ENCODE data around the gene PDE4D. TPM values are rescaled to one million over a fixed set of nuclear protein-coding genes. Genes with fewer than 3 reads are reported as not detected.

PDE4D gene
- total RNA-seq, 1 donor from 2014 or later, result 7.6 TPM

GRCh38 chr5:59041355-59041754, 852.2 kb downstream of the PDE4D start:
- Mint-ChIP-seq H3K36me3 (ENCODE audit: insufficient read depth) (no peaks in the 10 kb centered on the region), H3K9me3 (ENCODE audit: low read depth) (no peaks in the 10 kb centered on the region), H3K27me3 (peaks cover 29% of the 10 kb centered on the region), H3K4me1 (ENCODE audit: low read depth) (peaks cover 15% of the 10 kb centered on the region), H3K27ac (no peak overlapping the region), H3K4me3 (ENCODE audit: low read depth) (no peak overlapping the region)
- no peak for DNase-seq (ENCODE audit: low spot score, unreplicated experiment)
- no peak for TF ChIP-seq CTCF (IDR thresholded peaks at IDR 0.05; ENCODE audit: unreplicated experiment)

GRCh38 chr5:59040804-59041201, 852.7 kb downstream of the PDE4D start:
- TF ChIP-seq CTCF (IDR thresholded peaks at IDR 0.05; ENCODE audit: unreplicated experiment), result no peak
- H3K27me3 Mint-ChIP-seq, result peaks cover 29% of the 10 kb centered on the region
- DNase-seq (ENCODE audit: low spot score, unreplicated experiment), result no peak
- peaks cover 15% of the 10 kb centered on the region for H3K4me1 Mint-ChIP-seq (ENCODE audit: low read depth)
- H3K4me3 Mint-ChIP-seq (ENCODE audit: low read depth), result peak overlapping the region; percentile 89
- H3K27ac Mint-ChIP-seq, result no peak overlapping the region
- H3K9me3 Mint-ChIP-seq (ENCODE audit: low read depth), result no peaks in the 10 kb centered on the region
- no peaks in the 10 kb centered on the region for H3K36me3 Mint-ChIP-seq (ENCODE audit: insufficient read depth)

GRCh38 chr5:59040024-59040803, 853.3 kb downstream of the PDE4D start:
- no peak overlapping the region for H3K27ac Mint-ChIP-seq
- no peaks in the 10 kb centered on the region for H3K36me3 Mint-ChIP-seq (ENCODE audit: insufficient read depth)
- peaks cover 29% of the 10 kb centered on the region for H3K27me3 Mint-ChIP-seq
- no peak for DNase-seq (ENCODE audit: low spot score, unreplicated experiment)
- no peak for TF ChIP-seq CTCF (IDR thresholded peaks at IDR 0.05; ENCODE audit: unreplicated experiment)
- peaks cover 15% of the 10 kb centered on the region for H3K4me1 Mint-ChIP-seq (ENCODE audit: low read depth)
- peak overlapping the region; percentile 89 for H3K4me3 Mint-ChIP-seq (ENCODE audit: low read depth)
- no peaks in the 10 kb centered on the region for H3K9me3 Mint-ChIP-seq (ENCODE audit: low read depth)

- H3K4me3 Mint-ChIP-seq (ENCODE audit: low read depth), result peak overlapping the region; percentile 89
- no peaks in the 10 kb centered on the region for H3K9me3 Mint-ChIP-seq (ENCODE audit: low read depth)
- peak overlapping the region; percentile 74 for H3K27ac Mint-ChIP-seq
Measured at GRCh38 chr5:59039296-59040023, 854.1 kb downstream of the PDE4D start.

More at GRCh38 chr5:59039296-59040023, 854.1 kb downstream of the PDE4D start:
- DNase-seq (ENCODE audit: low spot score, unreplicated experiment), result peak; percentile 43
- Mint-ChIP-seq H3K27me3 (peaks cover 29% of the 10 kb centered on the region), H3K4me1 (ENCODE audit: low read depth) (peaks cover 15% of the 10 kb centered on the region), H3K36me3 (ENCODE audit: insufficient read depth) (no peaks in the 10 kb centered on the region)
- no peak for TF ChIP-seq CTCF (IDR thresholded peaks at IDR 0.05; ENCODE audit: unreplicated experiment)

Data from progenitor cell of endocrine pancreas (in vitro differentiated cells).